Prostate gland (tissue), 2 donors: ENCODE data around the gene VARS2. TPM values are rescaled to one million over a fixed set of nuclear protein-coding genes. Genes with fewer than 3 reads are reported as not detected.

ENCODE experiments used
- DNase-seq: peaks from one replicate; pipeline ENCODE4 v3.0.0-alpha.2; 2019; ENCODE audit warnings: low spot score
- H3K27ac ChIP-seq, 2 donors: fragments of 200-600 bp; sonication (generic); 2 replicates each; pipeline ENCODE4 v1.5.1; 2017 to 2019
- H3K27me3 ChIP-seq: fragments of 200-600 bp; sonication (generic); replicated peaks from 2 replicates; pipeline ENCODE4 v1.5.1; 2019; ENCODE audit not compliant: insufficient read depth
- H3K36me3 ChIP-seq, 2 donors: fragments of 200-600 bp; sonication (generic); 1 replicate in 1 of 2; 2 replicates in 1 of 2; pipeline versions ENCODE4 v1.5.1 to v1.8.1; 2017 to 2019
- H3K4me1 ChIP-seq: fragments of 200-600 bp; sonication (generic); replicated peaks from 2 replicates; pipeline ENCODE4 v1.5.1; 2019
- H3K4me3 ChIP-seq, 2 donors: fragments of 200-600 bp; sonication (generic); 2 replicates each; pipeline ENCODE4 v1.5.1; 2017 to 2019
- H3K9me3 ChIP-seq: fragments of 200-600 bp; sonication (generic); 2 replicates; pipeline ENCODE4 v1.5.1; 2017
- POLR2A ChIP-seq: fragments of 450-650 bp; IDR thresholded peaks from one replicate; pipeline ENCODE4 v1.6.1; 2016; ENCODE audit warnings: antibody characterized with exemption, mild to moderate bottlenecking
- POLR2AphosphoS5 ChIP-seq: sonication (generic); formaldehyde crosslinking; IDR thresholded peaks from one replicate; pipeline ENCODE4 v1.6.1; 2017; ENCODE audit warnings: antibody characterized with exemption
- WGBS: methylation state at CpG from one replicate; pipeline ENCODE4 v1.1.5; 2018; 5-methylcytosine and 5-hydroxymethylcytosine counted together
- intact Hi-C: fragments of 100-400 bp; cut with DNase I; formaldehyde crosslinking; loops from one replicate; pipeline ENCODE4 v1.14.2; 2022
- total RNA-seq, 2 donors: library from RNA; depleted of rRNA; stranded (reverse); fragments of >200 nt; gene quantifications; one replicate each; pipeline ENCODE4 v1.1.0, GENCODE V29; 2016
- TF ChIP-seq, protein P1 (sequence below), 4 experiments: fragments of 200-600 bp in 2 of 4; fragments of 450-650 bp in 2 of 4; sonication (generic) in 2 of 4; IDR thresholded peaks; 1 replicate in 3 of 4; 2 replicates in 1 of 4; pipeline ENCODE4 v1.5.1; 2016 to 2019; ENCODE audit warnings: antibody characterized with exemption in 4 of 4, mild to moderate bottlenecking in 2 of 4, moderate library complexity in 2 of 4

VARS2 gene
- total RNA-seq, 2 donors from 2014 or later = 15.8 to 27.0 TPM

- no peak overlapping the region for H3K4me3 ChIP-seq
- 82% methylated on average over 4 of the region's 4 CpGs for WGBS
- H3K27ac ChIP-seq = no peak overlapping the region
- DNase-seq = no peak
- H3K27me3 ChIP-seq = no peaks in the 10 kb centered on the region
- no peaks in the 10 kb centered on the region for H3K4me1 ChIP-seq
- H3K36me3 ChIP-seq = no peaks in the 10 kb centered on the region
- TF ChIP-seq, protein P1, sequence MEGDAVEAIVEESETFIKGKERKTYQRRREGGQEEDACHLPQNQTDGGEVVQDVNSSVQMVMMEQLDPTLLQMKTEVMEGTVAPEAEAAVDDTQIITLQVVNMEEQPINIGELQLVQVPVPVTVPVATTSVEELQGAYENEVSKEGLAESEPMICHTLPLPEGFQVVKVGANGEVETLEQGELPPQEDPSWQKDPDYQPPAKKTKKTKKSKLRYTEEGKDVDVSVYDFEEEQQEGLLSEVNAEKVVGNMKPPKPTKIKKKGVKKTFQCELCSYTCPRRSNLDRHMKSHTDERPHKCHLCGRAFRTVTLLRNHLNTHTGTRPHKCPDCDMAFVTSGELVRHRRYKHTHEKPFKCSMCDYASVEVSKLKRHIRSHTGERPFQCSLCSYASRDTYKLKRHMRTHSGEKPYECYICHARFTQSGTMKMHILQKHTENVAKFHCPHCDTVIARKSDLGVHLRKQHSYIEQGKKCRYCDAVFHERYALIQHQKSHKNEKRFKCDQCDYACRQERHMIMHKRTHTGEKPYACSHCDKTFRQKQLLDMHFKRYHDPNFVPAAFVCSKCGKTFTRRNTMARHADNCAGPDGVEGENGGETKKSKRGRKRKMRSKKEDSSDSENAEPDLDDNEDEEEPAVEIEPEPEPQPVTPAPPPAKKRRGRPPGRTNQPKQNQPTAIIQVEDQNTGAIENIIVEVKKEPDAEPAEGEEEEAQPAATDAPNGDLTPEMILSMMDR (IDR thresholded peaks at IDR 0.05) = no peak
- no peak for TF ChIP-seq POLR2A
- no peak for TF ChIP-seq POLR2AphosphoS5
- H3K9me3 ChIP-seq = no peaks in the 10 kb centered on the region
- intact Hi-C loops = no loop called here
Observed at GRCh38 chr6:30930506-30930905, 16.5 kb downstream of the VARS2 start.

- TF ChIP-seq, protein P1 (IDR thresholded peaks at IDR 0.05) = no peak
- TF ChIP-seq POLR2AphosphoS5 (no peak), POLR2A (no peak)
- DNase-seq = no peak
- Histone ChIP-seq H3K9me3 (no peaks in the 10 kb centered on the region), H3K36me3 (no peaks in the 10 kb centered on the region), H3K4me3 (no peak overlapping the region), H3K4me1 (no peaks in the 10 kb centered on the region), H3K27me3 (no peaks in the 10 kb centered on the region), H3K27ac (no peak overlapping the region)
- intact Hi-C loops = no loop called here
- 65% methylated on average over 8 of the region's 8 CpGs for WGBS
Observed at GRCh38 chr6:30931272-30931671, 17.2 kb downstream of the VARS2 start.

GRCh38 chr6:30931969-30932645, 18.1 kb downstream of the VARS2 start, which contains the start of gene SFTA2:
SFTA2 (minus strand) TSS chr6:30932170; CDS start chr6:30932096, 74 bp downstream.
- Histone ChIP-seq H3K27ac (no peak within 1 kb of the TSS), H3K36me3 (no peaks in the 10 kb centered on the region), H3K27me3 (peaks cover under 1% of the 10 kb centered on the region), H3K9me3 (no peaks in the 10 kb centered on the region), H3K4me3 (no peak within 1 kb of the TSS), H3K4me1 (no peaks in the 10 kb centered on the region)
- intact Hi-C loops = no loop called here
- TF ChIP-seq POLR2AphosphoS5 (no peak), POLR2A (no peak)
- TF ChIP-seq, protein P1 (IDR thresholded peaks at IDR 0.05) = no peak
- 66% methylated on average over 7 of the region's 7 CpGs for WGBS
- DNase-seq = no peak

- H3K27me3 ChIP-seq = peaks cover 3% of the 10 kb centered on the region
- H3K9me3 ChIP-seq = no peaks in the 10 kb centered on the region
- intact Hi-C loops = no loop called here
- H3K27ac ChIP-seq = no peak overlapping the region
- 73% methylated on average over 6 of the region's 6 CpGs for WGBS
- no peak for TF ChIP-seq POLR2AphosphoS5
- TF ChIP-seq, protein P1 (IDR thresholded peaks at IDR 0.05) = no peak
- TF ChIP-seq POLR2A = no peak
- DNase-seq = no peak
- H3K4me1 ChIP-seq = no peaks in the 10 kb centered on the region
- no peaks in the 10 kb centered on the region for H3K36me3 ChIP-seq
- H3K4me3 ChIP-seq = no peak overlapping the region
Observed at GRCh38 chr6:30932665-30933365, 18.8 kb downstream of the VARS2 start.

DNA sequence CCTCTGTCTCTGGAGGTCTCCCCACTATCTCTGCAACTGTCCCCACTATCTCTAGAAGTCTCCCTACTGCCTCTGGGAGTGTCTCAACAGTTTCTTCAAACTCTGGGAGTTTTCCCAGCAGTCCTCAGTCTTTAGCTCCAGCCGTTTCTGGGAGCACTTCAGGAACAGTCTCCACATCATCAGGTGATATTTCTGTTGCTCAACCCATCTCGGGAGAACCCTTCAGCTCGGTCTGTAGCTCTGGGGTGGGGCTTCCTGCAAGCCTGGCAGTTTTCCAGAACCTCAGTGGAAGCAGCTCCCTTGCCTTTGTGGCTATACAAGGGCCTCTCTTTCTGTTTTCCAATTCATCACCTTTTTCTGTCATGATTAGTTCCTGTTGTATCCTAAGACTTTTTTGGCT, 21.0 kb downstream of the VARS2 start:
- H3K9me3 ChIP-seq = no peaks in the 10 kb centered on the region

More for the DNA sequence above, 21.0 kb downstream of the VARS2 start:
- Histone ChIP-seq H3K27ac (no peak overlapping the region), H3K27me3 (peaks cover 3% of the 10 kb centered on the region), H3K4me1 (no peaks in the 10 kb centered on the region), H3K36me3 (no peaks in the 10 kb centered on the region), H3K4me3 (no peak overlapping the region)
- no peak for DNase-seq
- TF ChIP-seq POLR2AphosphoS5 (no peak), POLR2A (no peak)
- TF ChIP-seq, protein P1 (IDR thresholded peaks at IDR 0.05) = no peak
- 41% methylated on average over 3 of the region's 3 CpGs for WGBS
- intact Hi-C loops = no loop called here
